COLO668 (cell line): ENCODE results near the gene MEST.
"Not testable (repeated sequence)": the region's sequence is repeated elsewhere in the genome, so short reads cannot be mapped to it uniquely, and the experiment has no call there.

Experiments used
- DNase-seq: peaks from one replicate; lab custom pipeline; 2025; ENCODE audit not compliant: unreplicated experiment; lab: John Stamatoyannopoulos, UW

Gene MEST

GRCh38 chr7:130491841-130492522 lies at the start of gene MEST:
Gene MEST, plus strand, starts transcription at chr7:130492085. Its CDS starts 229 bp downstream, at chr7:130492314.
- no peak for DNase-seq

- DNase-seq: no peak
Measured at GRCh38 chr7:130442601-130443000, 49.3 kb upstream of the MEST start.

GRCh38 chr7:130444234-130444633 lies 47.7 kb upstream of the MEST start:
- DNase-seq: no peak

- no peak for DNase-seq
Measured at GRCh38 chr7:130444751-130445407, 47.0 kb upstream of the MEST start.

GRCh38 chr7:130446259-130446658 lies 45.6 kb upstream of the MEST start:
- no peak for DNase-seq

- DNase-seq: not testable (repeated sequence)
Measured at GRCh38 chr7:130451344-130451743, 40.5 kb upstream of the MEST start.

- no peak for DNase-seq
Measured at GRCh38 chr7:130452951-130453350, 38.9 kb upstream of the MEST start.

GRCh38 chr7:130454959-130455358 lies 36.9 kb upstream of the MEST start:
- DNase-seq: no peak

- DNase-seq: no peak
Measured at GRCh38 chr7:130458257-130458656, 33.6 kb upstream of the MEST start.

- DNase-seq: no peak
Measured at GRCh38 chr7:130461272-130461671, 30.6 kb upstream of the MEST start.

GRCh38 chr7:130463553-130464434 lies 28.1 kb upstream of the MEST start:
- DNase-seq: no peak

- no peak for DNase-seq
Measured at GRCh38 chr7:130468612-130469011, 23.3 kb upstream of the MEST start.

GRCh38 chr7:130471974-130472373 lies 19.9 kb upstream of the MEST start:
- DNase-seq: no peak

GRCh38 chr7:130473289-130473688 lies 18.6 kb upstream of the MEST start:
- no peak for DNase-seq

- no peak for DNase-seq
Measured at GRCh38 chr7:130473876-130474275, 18.0 kb upstream of the MEST start.

GRCh38 chr7:130475776-130476175 lies 16.1 kb upstream of the MEST start:
- no peak for DNase-seq

- no peak for DNase-seq
Measured at GRCh38 chr7:130476297-130477150, 15.4 kb upstream of the MEST start.

- DNase-seq: no peak
Measured at GRCh38 chr7:130478991-130479390, 12.9 kb upstream of the MEST start.

GRCh38 chr7:130479716-130480400 lies 12.0 kb upstream of the MEST start:
- DNase-seq: no peak

- DNase-seq: no peak
Measured at GRCh38 chr7:130481898-130482297, 10.0 kb upstream of the MEST start.
